HCT116 (cell line): ENCODE results near the gene OR2H2. TPM values are rescaled to one million over a fixed set of nuclear protein-coding genes. Genes with fewer than 3 reads are reported as not detected.

Source experiments
- ATAC-seq: fragments of 200-7000 bp; cut with Tn5 transposase; 2 replicates; pipeline ENCODE4 v1.9.1; 2020; ENCODE audit warnings: mild to moderate bottlenecking, moderate library complexity
- BruUV-seq: library from RNA; stranded (reverse); fragments of 400-500 nt; replicated peaks from 2 replicates; lab custom pipeline; 2021; lab: Mats Ljungman, UMichigan
- CTCF ChIA-PET: fragments of 300-600 bp; sonication (Branson Sonifier 250); formaldehyde crosslinking; loops from one replicate; lab custom pipeline; 2021; ENCODE audit warnings: antibody characterized with exemption; lab: Charles Lee
- POLR2A ChIA-PET: fragments of 300-600, 350-600 bp; sonication (Branson Sonifier 250); formaldehyde crosslinking; loops from one replicate; lab custom pipeline; 2021; ENCODE audit warnings: antibody characterized with exemption; lab: Charles Lee
- RAD21 ChIA-PET, 2 experiments: fragments of 300-600 bp; sonication (Branson Sonifier 250); formaldehyde crosslinking; loops; one replicate each; lab custom pipeline; 2023; ENCODE audit warnings: low total read pairs in 2 of 2; ENCODE audit not compliant: uncharacterized antibody in 2 of 2, unreplicated experiment in 2 of 2, low non-redundant PET in 1 of 2; lab: Charles Lee
- DNase-seq: peaks from one replicate; pipeline ENCODE4 v3.0.0-alpha.2; 2010; ENCODE audit warnings: low read depth, low spot score
- H2AFZ ChIP-seq: fragments of 200-600 bp; shearing (Covaris generic), sonication (generic); 2 replicates; pipeline ENCODE4 v1.6.1; 2017; ENCODE audit warnings: low read depth, mixed run types, mixed read lengths, antibody characterized with exemption, low read length; ENCODE audit not compliant: poor library complexity, severe bottlenecking
- H3K27ac ChIP-seq: 2 replicates; pipeline ENCODE4 v1.5.1; 2012; ENCODE audit warnings: low read depth, low read length
- H3K27me3 ChIP-seq: fragments of 200-600 bp; sonication (generic); 2 replicates; pipeline ENCODE4 v1.6.1; 2016; ENCODE audit warnings: mixed run types, low read length, mixed read lengths; ENCODE audit not compliant: insufficient read depth
- H3K36me3 ChIP-seq, 2 experiments: fragments of 200-500 bp in 1 of 2; fragments of 200-600 bp in 1 of 2; sonication (Bioruptor generic) in 1 of 2; sonication (generic) in 1 of 2; 2 replicates each; pipeline versions ENCODE4 v1.5.1 to v1.6.1; 2014 to 2016; ENCODE audit warnings: low read length in 2 of 2, inconsistent platforms in 1 of 2, mixed read lengths in 1 of 2, mixed run types in 1 of 2; ENCODE audit not compliant: insufficient read depth in 2 of 2, control insufficient read depth in 1 of 2
- H3K4me1 ChIP-seq, 2 experiments: fragments of 200-600 bp in 1 of 2; sonication (generic) in 1 of 2; 2 replicates each; pipeline versions ENCODE4 v1.5.1 to v1.6.1; 2012 to 2017; ENCODE audit warnings: low read length in 2 of 2, inconsistent platforms in 1 of 2, mild to moderate bottlenecking in 1 of 2, mixed read lengths in 1 of 2, mixed run types in 1 of 2, moderate library complexity in 1 of 2; ENCODE audit not compliant: insufficient read depth in 2 of 2, control insufficient read depth in 1 of 2
- H3K4me2 ChIP-seq: fragments of 200-600 bp; sonication (generic); 2 replicates; pipeline ENCODE4 v1.6.1; 2017; ENCODE audit warnings: mixed run types, low read length, mixed read lengths
- H3K4me3 ChIP-seq, 2 experiments: fragments of 200-600 bp in 1 of 2; sonication (generic) in 1 of 2; replicated peaks in 1 of 2; 2 replicates each; pipeline ENCODE4 v1.5.1; 2011 to 2016; ENCODE audit warnings: low read length in 2 of 2, control low read depth in 1 of 2, low read depth in 1 of 2, mild to moderate bottlenecking in 1 of 2, mixed read lengths in 1 of 2, mixed run types in 1 of 2
- H3K79me2 ChIP-seq: fragments of 200-600 bp; sonication (generic); 2 replicates; pipeline ENCODE4 v1.6.1; 2017; ENCODE audit warnings: mild to moderate bottlenecking, mixed run types, low read length, moderate library complexity, mixed read lengths; ENCODE audit not compliant: insufficient read depth
- H3K9ac ChIP-seq: fragments of 200-600 bp; sonication (generic); 2 replicates; pipeline ENCODE4 v1.6.1; 2016; ENCODE audit warnings: low read length, mixed read lengths
- H3K9me2 ChIP-seq: fragments of 200-600 bp; sonication (generic), shearing (Covaris generic); 2 replicates; pipeline ENCODE4 v1.6.1; 2017; ENCODE audit warnings: mixed run types, mild to moderate bottlenecking, moderate library complexity; ENCODE audit not compliant: insufficient read depth
- H3K9me3 ChIP-seq, 2 experiments: fragments of 200-500 bp in 1 of 2; fragments of 200-600 bp in 1 of 2; sonication (Bioruptor generic) in 1 of 2; sonication (generic) in 1 of 2; 2 replicates each; pipeline ENCODE4 v1.6.1; 2014 to 2017; ENCODE audit warnings: low read length in 2 of 2, mixed read lengths in 2 of 2, inconsistent platforms in 1 of 2, low read depth in 1 of 2, mild to moderate bottlenecking in 1 of 2, mixed run types in 1 of 2, moderate library complexity in 1 of 2; ENCODE audit not compliant: control insufficient read depth in 1 of 2, insufficient read depth in 1 of 2
- H4K20me1 ChIP-seq: fragments of 200-600 bp; sonication (generic), shearing (Covaris generic); 2 replicates; pipeline ENCODE4 v1.6.1; 2017; ENCODE audit warnings: mixed run types, mild to moderate bottlenecking, moderate library complexity; ENCODE audit not compliant: insufficient read depth
- CBX3 ChIP-seq: IDR thresholded peaks from 2 replicates; pipeline ENCODE4 v1.6.1; 2012; ENCODE audit warnings: low read depth
- CTCF ChIP-seq, 3 experiments: fragments of 200-600 bp in 1 of 3; sonication (generic) in 1 of 3; IDR thresholded peaks in 2 of 3; conservative IDR thresholded peaks in 1 of 3; 2 replicates each; pipeline ENCODE4 v1.5.1; 2012 to 2017; ENCODE audit warnings: low read depth in 2 of 3, low read length in 2 of 3, antibody characterized with exemption in 1 of 3, borderline replicate concordance in 1 of 3, control low read depth in 1 of 3, mild to moderate bottlenecking in 1 of 3, mixed read lengths in 1 of 3, mixed run types in 1 of 3, moderate library complexity in 1 of 3; ENCODE audit not compliant: insufficient read depth in 1 of 3
- EGR1 ChIP-seq: IDR thresholded peaks from 2 replicates; pipeline ENCODE4 v1.6.1; 2012; ENCODE audit warnings: low read depth
- ELF1 ChIP-seq: IDR thresholded peaks from 2 replicates; pipeline ENCODE4 v1.6.1; 2012; ENCODE audit warnings: low read depth, borderline replicate concordance
- FOSL1 ChIP-seq: IDR thresholded peaks from 2 replicates; pipeline ENCODE4 v1.6.1; 2012; ENCODE audit warnings: low read depth
- JUND ChIP-seq: IDR thresholded peaks from 2 replicates; pipeline ENCODE4 v1.6.1; 2012
- MAX ChIP-seq: IDR thresholded peaks from 2 replicates; pipeline ENCODE4 v1.6.1; 2012
- POLR2A ChIP-seq: IDR thresholded peaks from 2 replicates; pipeline ENCODE4 v1.7.0; 2011; ENCODE audit warnings: borderline replicate concordance; ENCODE audit not compliant: insufficient read depth, insufficient read length; ENCODE audit errors: extremely low read depth
- POLR2AphosphoS5 ChIP-seq: IDR thresholded peaks from 2 replicates; pipeline ENCODE4 v1.6.1; 2011; ENCODE audit warnings: mild to moderate bottlenecking, low read depth, low read length, moderate library complexity
- SP1 ChIP-seq: IDR thresholded peaks from 2 replicates; pipeline ENCODE4 v1.6.1; 2012; ENCODE audit warnings: low read depth
- SRF ChIP-seq: IDR thresholded peaks from 2 replicates; pipeline ENCODE4 v1.6.1; 2012; ENCODE audit warnings: low read depth
- YY1 ChIP-seq: IDR thresholded peaks from 2 replicates; pipeline ENCODE4 v1.6.1; 2011; ENCODE audit warnings: low read length, low read depth, moderate library complexity, mild to moderate bottlenecking; ENCODE audit not compliant: insufficient replicate concordance; ENCODE audit errors: extremely low read depth
- ZBTB33 ChIP-seq: IDR thresholded peaks from 2 replicates; pipeline ENCODE4 v1.6.1; 2011; ENCODE audit warnings: mild to moderate bottlenecking, low read length, moderate library complexity; ENCODE audit not compliant: insufficient replicate concordance; ENCODE audit errors: extremely low read depth
- ZNF274 ChIP-seq: fragments of 200-500 bp; sonication (Bioruptor generic); IDR thresholded peaks from 2 replicates; pipeline ENCODE4 v1.6.1; 2014; ENCODE audit warnings: mild to moderate bottlenecking, low read depth, low read length, inconsistent platforms
- intact Hi-C: fragments of 100-400 bp; cut with micrococcal nuclease; formaldehyde crosslinking; loops from 2 replicates; pipeline ENCODE4 v1.10.0; 2022
- total RNA-seq: library from RNA; stranded (reverse); gene quantifications from one replicate; pipeline ENCODE4 v1.2.1, GENCODE V29; 2021; ENCODE audit not compliant: unreplicated experiment

The OR2H2 gene
- total RNA-seq, 1 experiment from 2014 or later = not detected

- TF ChIP-seq CTCF (IDR thresholded peaks at IDR 0.05 in 2 of 3, conservative IDR thresholded peaks at IDR 0.05 in 1 of 3; ENCODE audit: borderline replicate concordance in 1 of 3, insufficient read depth in 1 of 3, low read depth in 2 of 3, low read length in 2 of 3) (no peak), SRF (no peak), MAX (no peak), CBX3 (no peak), POLR2A (no peak), YY1 (no peak), EGR1 (no peak)
Measured at GRCh38 chr6:29625337-29625930, 40.5 kb downstream of the OR2H2 start (continued).

GRCh38 chr6:29626948-29627754 is 42.2 kb downstream of the OR2H2 start:
- DNase-seq = no peak
- TF ChIP-seq JUND (no peak), SRF (no peak), FOSL1 (no peak), POLR2AphosphoS5 (no peak), ZBTB33 (no peak), ZNF274 (no peak), SP1 (no peak), EGR1 (no peak), ELF1 (no peak)
- Histone ChIP-seq H3K27me3 (no peaks in the 10 kb centered on the region), H3K9me3 (no peaks in the 10 kb centered on the region), H2AFZ (no peak overlapping the region), H3K79me2 (no peaks in the 10 kb centered on the region), H3K4me2 (no peak overlapping the region), H3K27ac (no peak overlapping the region), H3K9ac (no peak overlapping the region), H3K4me3 (no peak overlapping the region), H4K20me1 (no peaks in the 10 kb centered on the region), H3K9me2 (no peaks in the 10 kb centered on the region), H3K36me3 (peaks cover 3 to 10% of the 10 kb centered on the region in 2 experiments; a peak in 2 of 4 replicates), H3K4me1 (peaks cover 7 to 13% of the 10 kb centered on the region in 2 experiments)
- ChIA-PET CTCF (no interaction called here), RAD21 (no interaction called here), POLR2A (no interaction called here)
- no TSS peak for BruUV-seq
- intact Hi-C loops = no loop called here
- no peak for ATAC-seq
